OCI-LY1 (cell line): ENCODE data around the gene IQCN.

Source experiments
- H2AFZ ChIP-seq: fragments of 200-600 bp; sonication (generic), shearing (Covaris generic); 2 replicates; pipeline ENCODE4 v1.6.0; 2014; ENCODE audit warnings: antibody characterized with exemption, mild to moderate bottlenecking, low read length
- H3F3A ChIP-seq: fragments of 200-600 bp; sonication (generic), shearing (Covaris generic); 2 replicates; pipeline ENCODE4 v1.6.0; 2014; ENCODE audit warnings: mild to moderate bottlenecking, antibody characterized with exemption, low read length, moderate library complexity; ENCODE audit not compliant: insufficient read depth
- H3K27ac ChIP-seq: fragments of 200-600 bp; sonication (generic); 2 replicates; pipeline ENCODE4 v1.5.1; 2014; ENCODE audit warnings: low read length, mixed run types, mild to moderate bottlenecking, low read depth; ENCODE audit not compliant: poor library complexity, severe bottlenecking
- H3K27me3 ChIP-seq: fragments of 200-600 bp; sonication (generic); 2 replicates; pipeline ENCODE4 v1.6.0; 2014; ENCODE audit warnings: antibody characterized with exemption, mild to moderate bottlenecking, low read length, moderate library complexity; ENCODE audit not compliant: insufficient read depth
- H3K36me3 ChIP-seq: fragments of 200-600 bp; sonication (generic); 2 replicates; pipeline ENCODE4 v1.6.1; 2014; ENCODE audit warnings: mild to moderate bottlenecking, antibody characterized with exemption, low read length, moderate library complexity, mixed read lengths; ENCODE audit not compliant: insufficient read depth
- H3K4me1 ChIP-seq: fragments of 200-600 bp; sonication (generic); 2 replicates; pipeline ENCODE4 v1.5.1; 2014; ENCODE audit warnings: mild to moderate bottlenecking, low read length, moderate library complexity; ENCODE audit not compliant: insufficient read depth, severe bottlenecking
- H3K4me2 ChIP-seq: fragments of 200-600 bp; sonication (generic), shearing (Covaris generic); 2 replicates; pipeline ENCODE4 v1.6.1; 2014; ENCODE audit warnings: low read length
- H3K4me3 ChIP-seq: fragments of 200-600 bp; sonication (generic); 2 replicates; pipeline ENCODE4 v1.5.1; 2014; ENCODE audit warnings: low read length, low read depth, mild to moderate bottlenecking, mixed read lengths; ENCODE audit not compliant: poor library complexity, severe bottlenecking
- H3K79me2 ChIP-seq: fragments of 200-600 bp; shearing (Covaris generic); 2 replicates; pipeline ENCODE4 v1.6.1; 2016; ENCODE audit warnings: mixed run types, low read length, mixed read lengths; ENCODE audit not compliant: insufficient read depth
- H3K9ac ChIP-seq: fragments of 200-600 bp; sonication (generic), shearing (Covaris generic); 2 replicates; pipeline ENCODE4 v1.6.1; 2014; ENCODE audit warnings: mild to moderate bottlenecking, low read length, mixed read lengths
- H3K9me2 ChIP-seq: fragments of 200-600 bp; sonication (generic), shearing (Covaris generic); 2 replicates; pipeline ENCODE4 v1.6.1; 2014; ENCODE audit warnings: low read depth, mild to moderate bottlenecking, low read length, mixed read lengths
- H3K9me3 ChIP-seq: fragments of 200-600 bp; shearing (Covaris generic); 2 replicates; pipeline ENCODE4 v1.6.1; 2014; ENCODE audit warnings: low read length, mixed read lengths
- H4K20me1 ChIP-seq: fragments of 200-600 bp; sonication (generic), shearing (Covaris generic); 2 replicates; pipeline ENCODE4 v1.6.0; 2016; ENCODE audit warnings: mild to moderate bottlenecking, low read length; ENCODE audit not compliant: insufficient read depth
- CTCF ChIP-seq: fragments of 200-600 bp; sonication (generic), shearing (Covaris generic); IDR thresholded peaks from 2 replicates; pipeline ENCODE4 v1.5.1; 2017; ENCODE audit warnings: mild to moderate bottlenecking, antibody characterized with exemption, low read length, moderate library complexity, mixed read lengths
- EZH2 ChIP-seq: fragments of 200-600 bp; sonication (generic), shearing (Covaris generic); IDR thresholded peaks from 2 replicates; pipeline ENCODE4 v1.8.0; 2017; ENCODE audit warnings: borderline replicate concordance, mixed run types, mild to moderate bottlenecking, antibody characterized with exemption, low read length, moderate library complexity, mixed read lengths

Gene IQCN

GRCh38 chr19:18223860-18224524, 50.3 kb downstream of the IQCN start:
- Histone ChIP-seq H3K9me3 (no peaks in the 10 kb centered on the region), H3K36me3 (no peaks in the 10 kb centered on the region), H3F3A (no peaks in the 10 kb centered on the region), H3K27ac (no peak overlapping the region), H2AFZ (no peak overlapping the region), H3K4me1 (peaks cover 16% of the 10 kb centered on the region), H3K9me2 (no peaks in the 10 kb centered on the region), H3K9ac (peak overlapping the region; percentile 70), H3K79me2 (no peaks in the 10 kb centered on the region), H3K27me3 (0 out of 2 replicates have a peak, but pooled peaks cover 3% of the 10 kb centered on the region), H4K20me1 (no peaks in the 10 kb centered on the region), H3K4me3 (peak overlapping the region; percentile 61), H3K4me2 (peak overlapping the region; percentile 66)
- TF ChIP-seq CTCF = no peak
- no peak for TF ChIP-seq EZH2

DNA sequence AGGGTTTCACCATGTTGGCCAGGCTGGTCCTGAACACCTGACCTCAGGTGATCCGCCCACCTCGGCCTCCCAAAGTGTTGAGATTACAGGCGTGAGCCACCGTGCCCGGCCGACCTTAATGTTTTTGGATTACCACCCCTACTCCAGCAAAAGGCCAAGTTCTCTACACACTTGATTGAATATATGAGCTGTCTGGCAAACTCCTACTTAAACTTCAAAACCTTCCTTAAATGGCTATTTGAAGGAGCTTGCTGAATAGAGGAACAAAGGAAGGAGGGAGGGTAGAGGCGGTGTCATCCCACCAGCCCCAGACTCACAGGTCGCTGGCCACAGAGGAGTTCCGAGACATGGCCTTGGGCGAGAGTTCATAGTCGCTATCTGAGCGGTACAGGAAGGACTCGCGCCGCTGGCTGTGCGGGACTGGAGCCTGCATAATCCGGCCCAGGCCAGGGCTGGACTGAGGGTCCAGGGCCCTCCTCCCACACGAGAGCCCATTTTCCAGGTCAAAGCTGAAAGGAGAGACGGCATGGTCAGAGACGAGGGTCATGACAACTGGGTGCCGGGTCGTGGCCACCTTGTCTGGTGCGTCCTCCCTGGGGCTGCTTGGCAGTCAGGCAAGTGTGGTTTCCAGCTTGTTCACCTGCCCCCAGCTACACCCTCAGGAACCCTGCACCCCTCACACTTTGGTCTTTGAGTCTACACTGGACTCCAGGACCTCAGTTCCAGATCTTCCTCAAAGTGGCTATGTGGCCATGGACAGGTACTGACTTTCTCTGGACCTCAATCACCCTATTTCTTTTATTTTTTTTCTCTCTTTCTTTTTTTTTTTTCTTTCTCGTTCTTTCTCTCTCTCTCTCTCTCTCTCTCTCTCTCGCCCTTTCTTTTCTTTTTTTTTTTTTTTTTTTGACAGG, 52.2 kb downstream of the IQCN start:
- TF ChIP-seq EZH2 = no peak
- TF ChIP-seq CTCF = no peak

DNA sequence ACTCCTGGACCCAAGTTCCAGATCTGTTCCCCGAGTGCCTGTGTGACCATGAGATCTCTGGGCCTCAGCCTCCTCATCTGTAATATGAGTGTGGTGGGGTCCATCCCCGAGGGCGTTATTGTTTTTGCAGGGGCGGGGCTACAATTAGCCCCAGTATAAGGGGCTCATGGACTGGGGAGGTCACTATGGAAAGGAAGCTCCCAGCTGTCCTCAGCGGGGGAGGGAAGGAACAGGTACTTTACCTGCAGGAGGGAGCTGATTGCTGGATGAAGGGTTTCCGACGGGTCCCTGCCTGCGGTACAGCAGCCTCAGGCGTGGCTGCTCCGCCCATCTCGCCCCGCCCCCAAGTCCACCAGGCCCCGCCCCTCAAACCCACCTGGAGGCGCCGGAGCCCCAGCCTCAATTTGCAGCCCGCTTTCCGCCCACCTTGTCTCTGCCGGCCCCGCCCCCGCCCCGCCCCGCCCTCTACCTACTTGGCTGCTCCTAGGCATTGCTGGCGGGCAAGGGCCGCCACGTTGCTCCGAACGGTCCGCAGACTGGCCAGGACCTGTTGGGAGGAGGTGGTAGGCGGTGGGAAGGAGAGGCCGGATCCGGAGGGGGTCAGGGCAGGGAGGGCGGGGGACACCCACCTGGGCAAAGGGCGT, 53.5 kb downstream of the IQCN start:
- TF ChIP-seq EZH2 (no peak), CTCF (no peak)
- Histone ChIP-seq H3K79me2 (no peaks in the 10 kb centered on the region), H3K9me2 (no peaks in the 10 kb centered on the region), H4K20me1 (no peaks in the 10 kb centered on the region), H2AFZ (no peak overlapping the region), H3K4me3 (no peak overlapping the region), H3K9me3 (no peaks in the 10 kb centered on the region), H3K27ac (no peak overlapping the region), H3K36me3 (no peaks in the 10 kb centered on the region), H3F3A (no peaks in the 10 kb centered on the region), H3K4me1 (peaks cover 5% of the 10 kb centered on the region), H3K27me3 (0 out of 2 replicates have a peak, but pooled peaks cover 3% of the 10 kb centered on the region), H3K4me2 (no peak overlapping the region), H3K9ac (no peak overlapping the region)

More for the DNA sequence above, 52.2 kb downstream of the IQCN start:
- no peaks in the 10 kb centered on the region for H4K20me1 ChIP-seq
- H2AFZ ChIP-seq = no peak overlapping the region
- no peaks in the 10 kb centered on the region for H3K9me2 ChIP-seq
- H3K36me3 ChIP-seq = no peaks in the 10 kb centered on the region
- H3K4me2 ChIP-seq = no peak overlapping the region
- H3K79me2 ChIP-seq = no peaks in the 10 kb centered on the region
- 0 out of 2 replicates have a peak, but pooled peaks cover 3% of the 10 kb centered on the region for H3K27me3 ChIP-seq
- H3K4me3 ChIP-seq = no peak overlapping the region
- no peak overlapping the region for H3K27ac ChIP-seq
- H3K9me3 ChIP-seq = no peaks in the 10 kb centered on the region
- no peak overlapping the region for H3K9ac ChIP-seq
- no peaks in the 10 kb centered on the region for H3F3A ChIP-seq
- peaks cover 5% of the 10 kb centered on the region for H3K4me1 ChIP-seq
